HG03108 (cell line): ENCODE data around the gene FIBCD1.

ENCODE experiments used
- ATAC-seq: cut with Tn5 transposase; IDR thresholded peaks from one replicate; pipeline ENCODE4 v1.9.1; 2021; ENCODE audit warnings: moderate library complexity; ENCODE audit not compliant: unreplicated experiment

Gene FIBCD1, protein sequence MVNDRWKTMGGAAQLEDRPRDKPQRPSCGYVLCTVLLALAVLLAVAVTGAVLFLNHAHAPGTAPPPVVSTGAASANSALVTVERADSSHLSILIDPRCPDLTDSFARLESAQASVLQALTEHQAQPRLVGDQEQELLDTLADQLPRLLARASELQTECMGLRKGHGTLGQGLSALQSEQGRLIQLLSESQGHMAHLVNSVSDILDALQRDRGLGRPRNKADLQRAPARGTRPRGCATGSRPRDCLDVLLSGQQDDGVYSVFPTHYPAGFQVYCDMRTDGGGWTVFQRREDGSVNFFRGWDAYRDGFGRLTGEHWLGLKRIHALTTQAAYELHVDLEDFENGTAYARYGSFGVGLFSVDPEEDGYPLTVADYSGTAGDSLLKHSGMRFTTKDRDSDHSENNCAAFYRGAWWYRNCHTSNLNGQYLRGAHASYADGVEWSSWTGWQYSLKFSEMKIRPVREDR

DNA sequence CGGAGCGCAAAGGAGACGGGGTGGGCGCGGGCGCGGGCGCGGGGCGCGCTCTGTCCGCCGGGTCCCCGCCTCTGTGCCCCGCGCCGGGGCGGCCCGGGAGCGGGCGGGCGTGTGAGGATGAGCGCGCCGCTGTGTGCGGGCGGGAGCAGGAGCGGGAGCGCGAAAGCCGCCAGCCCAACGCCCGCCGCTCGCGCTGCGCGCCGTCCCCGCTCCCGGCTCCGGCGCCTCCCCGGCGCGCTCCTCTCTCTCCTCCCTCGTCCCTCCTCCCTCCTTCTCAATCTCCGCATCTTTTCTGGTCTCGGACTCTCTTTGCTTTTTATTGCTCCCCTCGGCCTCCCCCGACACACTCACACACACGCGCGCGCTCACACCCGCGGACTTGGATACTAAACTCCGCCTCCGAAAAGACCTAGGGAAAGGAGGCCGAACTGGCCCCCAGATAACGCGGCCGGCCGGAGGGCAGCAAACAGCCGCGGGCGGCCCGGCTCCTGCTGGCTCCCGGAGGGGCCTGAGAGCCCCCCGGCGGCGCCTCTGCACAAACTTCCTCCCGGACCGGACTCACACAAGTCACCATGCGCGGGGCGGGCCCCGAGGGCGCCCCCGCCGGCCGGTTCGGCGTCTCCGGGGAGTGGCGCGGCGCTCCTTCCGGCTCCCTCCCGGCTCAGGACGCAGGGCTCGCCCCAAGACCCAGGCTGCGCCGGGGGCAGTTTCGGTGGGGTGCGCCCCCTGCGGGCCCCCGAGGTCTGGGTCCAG, at the start of gene FIBCD1:
Gene FIBCD1, minus strand, starts transcription at position 596 of the 753 bp plus-strand sequence. CDS start 640 bp downstream, outside the sequence.
- no peak for ATAC-seq

DNA sequence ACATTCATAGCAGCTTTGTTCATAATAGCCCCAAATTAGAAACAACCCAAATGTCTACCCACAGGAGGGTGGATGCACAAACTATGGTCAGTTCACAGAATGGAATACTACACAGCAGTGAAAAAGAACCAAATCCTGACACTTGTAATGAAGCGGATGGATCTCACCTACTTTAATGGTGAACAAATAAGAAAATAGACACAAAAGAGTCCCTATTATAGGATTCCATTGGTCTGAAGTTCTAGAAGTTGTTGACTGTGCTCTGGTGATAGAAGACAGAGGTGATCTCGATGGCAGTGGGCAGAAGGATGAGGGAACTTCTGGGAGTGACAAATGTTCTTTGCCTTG, 49.3 kb upstream of the FIBCD1 start:
- ATAC-seq = no peak

GRCh38 chr9:130987738-130988399, 48.8 kb upstream of the FIBCD1 start:
- no peak for ATAC-seq

DNA sequence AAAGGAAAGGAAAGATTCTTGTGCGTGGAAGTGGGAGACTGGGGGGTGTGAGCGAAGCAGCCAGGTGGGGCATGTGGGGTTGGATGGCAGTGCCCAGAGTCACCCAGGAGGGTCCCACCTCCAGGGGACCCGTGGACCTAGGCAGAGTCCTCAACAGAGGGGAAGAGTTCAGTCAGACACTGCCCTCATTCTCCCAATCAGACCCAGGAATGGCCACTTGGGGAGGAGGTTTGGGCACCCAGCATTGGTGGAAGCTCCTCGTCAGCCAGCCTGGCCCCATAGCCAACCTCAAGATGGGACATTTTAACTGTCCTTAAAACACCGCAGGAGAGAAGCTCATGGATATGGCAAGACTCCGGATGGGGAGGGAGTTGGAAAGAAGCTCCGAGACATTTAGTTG, 48.0 kb upstream of the FIBCD1 start:
- ATAC-seq = no peak

- ATAC-seq = no peak
These were observed 47.4 kb upstream of the FIBCD1 start for GRCh38 chr9:130986356-130986965.

DNA sequence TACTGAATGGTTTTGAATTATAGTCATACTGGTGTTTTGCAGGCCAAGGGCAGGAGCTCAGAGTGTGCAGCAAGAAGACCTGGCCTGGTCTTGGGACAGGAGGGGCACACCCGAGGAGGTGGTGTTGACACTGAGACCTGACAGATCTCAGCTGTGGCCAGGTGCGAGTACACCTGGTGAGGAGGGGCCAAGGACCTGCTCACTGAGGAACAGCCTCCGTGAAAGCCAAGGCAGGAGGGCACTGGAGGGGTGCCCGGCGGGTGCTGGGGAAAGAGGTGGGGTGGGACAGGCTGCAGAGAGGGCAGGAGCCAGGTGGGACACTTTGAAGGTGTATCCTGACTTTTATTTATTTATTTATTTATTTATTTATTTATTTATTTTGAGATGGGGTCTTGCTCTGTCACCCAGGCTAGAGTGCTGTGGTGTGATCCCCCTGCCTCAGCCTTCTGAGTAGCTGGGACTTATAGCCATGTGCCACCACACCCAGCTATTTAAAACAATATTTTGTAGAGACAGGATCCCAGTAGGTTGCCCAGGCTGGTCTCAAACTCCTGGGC, 46.6 kb upstream of the FIBCD1 start:
- no peak for ATAC-seq

DNA sequence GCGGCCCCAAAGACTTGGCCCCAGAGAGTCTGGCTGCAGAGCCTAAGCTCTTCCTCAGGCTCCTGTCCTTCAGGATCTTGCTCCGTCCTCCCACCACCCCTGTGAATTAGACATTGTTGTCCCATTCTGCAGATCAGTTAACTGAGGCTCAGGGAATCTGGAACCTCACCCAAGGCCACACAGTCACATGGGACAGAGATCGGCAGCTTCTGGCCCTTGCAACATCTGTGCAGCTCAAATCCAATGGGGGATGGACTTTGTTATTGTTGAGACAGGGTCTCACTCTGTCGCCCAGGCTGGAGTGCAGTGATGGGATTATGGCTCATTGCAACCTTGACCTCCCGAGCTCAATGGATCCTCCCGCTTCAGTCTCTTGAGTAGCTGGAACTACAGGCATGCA, 46.0 kb upstream of the FIBCD1 start:
- ATAC-seq = no peak

DNA sequence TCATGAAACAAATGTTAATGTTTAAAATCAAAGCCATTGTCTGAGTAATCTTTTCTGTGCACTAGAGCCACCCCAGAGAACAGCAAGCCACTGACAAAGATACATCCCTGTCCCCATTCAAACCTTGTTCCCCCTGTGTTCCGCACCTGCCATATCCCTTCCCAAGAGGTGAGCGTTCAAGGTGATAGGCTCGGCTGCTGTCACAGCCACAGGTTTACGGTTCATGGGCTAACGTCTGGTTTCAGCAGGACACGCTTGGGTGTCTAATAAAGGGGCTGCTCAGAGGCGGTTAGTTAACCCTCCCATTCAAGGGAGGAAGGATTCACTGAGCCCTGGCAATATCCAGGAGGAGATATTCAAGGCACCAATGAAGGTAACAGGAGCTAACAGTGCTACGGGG, 45.5 kb upstream of the FIBCD1 start:
- ATAC-seq = no peak

GRCh38 chr9:130983970-130984369, 44.9 kb upstream of the FIBCD1 start:
- no peak for ATAC-seq

- ATAC-seq = no peak
These were observed 44.3 kb upstream of the FIBCD1 start for GRCh38 chr9:130983359-130983670.

GRCh38 chr9:130982636-130983358, 43.8 kb upstream of the FIBCD1 start:
- ATAC-seq = no peak

GRCh38 chr9:130981756-130982137, 42.7 kb upstream of the FIBCD1 start:
- ATAC-seq = no peak

- ATAC-seq = no peak
These were observed 42.1 kb upstream of the FIBCD1 start for GRCh38 chr9:130981002-130981755.

DNA sequence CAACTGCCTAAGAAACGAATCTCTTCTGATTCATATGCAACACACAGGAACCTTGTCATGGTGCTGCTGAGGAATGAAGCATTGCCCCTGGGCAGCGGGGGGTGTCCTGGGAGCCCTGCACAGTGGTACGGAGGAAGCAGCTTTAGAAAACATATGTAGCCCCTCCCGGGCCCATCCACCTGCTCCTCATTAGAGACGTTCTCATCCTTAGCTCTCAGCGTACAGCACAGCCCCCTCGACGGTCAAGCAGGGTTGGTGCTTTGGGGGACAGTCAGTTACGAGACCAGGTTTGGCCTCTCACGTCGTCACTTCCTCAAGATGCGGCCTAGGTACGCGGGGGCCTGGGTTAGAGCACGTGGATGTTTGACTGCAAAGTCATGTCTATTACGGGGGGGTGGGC, 41.5 kb upstream of the FIBCD1 start:
- no peak for ATAC-seq

DNA sequence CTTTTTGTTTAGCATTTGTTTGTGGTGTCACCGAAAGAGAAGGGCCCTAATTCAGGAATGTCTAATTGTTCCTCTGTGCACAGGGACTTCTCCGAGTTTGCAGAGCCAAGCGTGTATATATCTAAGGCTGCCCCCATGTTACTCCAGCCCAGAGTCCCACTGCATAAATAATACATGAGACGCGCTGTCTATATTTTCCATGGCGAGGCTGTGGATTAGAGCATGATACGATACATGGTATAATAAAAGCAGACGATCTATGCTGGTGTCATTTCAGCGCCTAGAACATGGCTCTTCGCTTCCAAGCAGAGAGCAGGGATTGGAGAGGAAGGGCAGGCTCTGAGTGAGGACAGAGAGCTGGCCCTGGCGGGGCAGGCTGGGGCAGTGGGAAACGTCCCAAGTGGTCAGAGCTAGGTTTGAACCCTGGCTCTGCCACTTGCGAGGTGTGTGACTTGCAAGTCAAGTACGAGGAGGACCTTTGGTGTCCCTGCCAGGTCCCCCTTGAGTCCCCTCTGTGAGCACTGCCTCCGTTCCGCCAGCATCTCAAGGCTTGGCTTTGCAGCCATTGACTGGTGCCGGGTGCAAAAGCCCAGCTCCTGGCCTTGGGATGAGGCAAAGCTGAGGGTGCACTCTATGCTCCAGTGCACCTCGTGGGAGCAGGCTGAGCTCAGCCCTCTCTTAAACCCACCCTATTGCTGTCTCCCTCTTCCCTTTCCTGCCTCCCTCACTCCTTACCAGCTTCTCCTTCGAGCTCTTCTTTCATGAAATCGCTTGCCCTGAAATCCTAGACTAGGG, 40.7 kb upstream of the FIBCD1 start:
- ATAC-seq = no peak

- no peak for ATAC-seq
These were observed 38.8 kb upstream of the FIBCD1 start for GRCh38 chr9:130977811-130978221.

- no peak for ATAC-seq
These were observed 37.1 kb upstream of the FIBCD1 start for GRCh38 chr9:130975932-130976841.

DNA sequence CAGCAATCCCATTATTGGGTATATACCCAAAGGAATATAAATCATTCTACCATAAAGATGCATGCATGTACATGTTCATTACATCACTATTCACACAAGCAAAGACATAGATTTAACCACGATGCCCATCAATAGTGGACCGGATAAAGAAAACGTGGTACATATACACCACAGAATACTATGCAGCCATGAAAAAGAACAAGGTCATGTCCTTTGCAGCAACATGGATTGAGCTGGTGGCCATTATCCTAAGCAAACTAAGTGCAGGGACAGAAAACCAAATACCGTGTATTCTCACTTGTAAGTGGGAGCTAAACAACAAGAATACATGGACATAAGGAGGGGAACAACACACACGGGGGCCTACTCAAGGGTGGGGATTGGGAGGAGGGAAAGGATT, 36.1 kb upstream of the FIBCD1 start:
- ATAC-seq = no peak
